BE2C (cell line): ENCODE results near the gene OTOL1.
"Not testable (repeated sequence)": the region's sequence is repeated elsewhere in the genome, so short reads cannot be mapped to it uniquely, and the experiment has no call there.

Experiments used
- DNase-seq: peaks from one replicate; pipeline ENCODE4 v3.0.0-alpha.2; 2020
- H3K27me3 ChIP-seq: fragments of 250-450 bp; sonication (Bioruptor Pico); 2 replicates; pipeline ENCODE4 v1.5.1; 2020; ENCODE audit warnings: mild to moderate bottlenecking
- H3K36me3 ChIP-seq: fragments of 250-450 bp; sonication (Bioruptor Pico); 2 replicates; pipeline ENCODE4 v1.5.1; 2020; ENCODE audit warnings: mild to moderate bottlenecking
- H3K4me1 ChIP-seq: fragments of 250-450 bp; sonication (Bioruptor Pico); 2 replicates; pipeline ENCODE4 v1.5.1; 2020
- H3K4me3 ChIP-seq: 2 replicates; pipeline ENCODE4 v1.5.1; 2011; ENCODE audit warnings: low read depth, low read length
- H3K9me3 ChIP-seq: fragments of 250-450 bp; sonication (Bioruptor Pico); 2 replicates; pipeline ENCODE4 v1.5.1; 2020
- TF ChIP-seq, protein P1 (sequence below): IDR thresholded peaks from 2 replicates; pipeline ENCODE4 v1.5.1; 2012; ENCODE audit warnings: mild to moderate bottlenecking, low read depth, low read length

Gene OTOL1

DNA sequence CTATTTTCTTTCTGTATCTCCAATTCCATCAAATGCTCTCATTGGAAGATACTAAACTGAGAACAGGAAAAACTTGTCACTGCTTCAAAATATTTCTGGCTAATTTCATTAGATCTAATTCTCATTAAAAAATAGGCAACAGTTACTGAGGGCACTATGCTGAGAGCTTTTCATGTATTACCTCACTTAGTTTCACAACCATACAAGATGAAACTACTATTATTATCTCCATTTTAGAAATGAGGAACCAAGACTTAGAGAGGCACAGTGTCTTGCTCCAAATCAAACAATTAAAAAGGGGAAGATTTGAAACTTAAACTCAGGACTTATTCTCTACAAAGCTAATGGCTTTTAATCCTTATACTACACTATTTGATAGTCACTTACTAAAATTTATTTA is 7.2 kb upstream of the OTOL1 start:
- no peaks in the 10 kb centered on the region for H3K4me1 ChIP-seq
- no peak overlapping the region for H3K4me3 ChIP-seq
- no peaks in the 10 kb centered on the region for H3K36me3 ChIP-seq
- TF ChIP-seq, protein P1, sequence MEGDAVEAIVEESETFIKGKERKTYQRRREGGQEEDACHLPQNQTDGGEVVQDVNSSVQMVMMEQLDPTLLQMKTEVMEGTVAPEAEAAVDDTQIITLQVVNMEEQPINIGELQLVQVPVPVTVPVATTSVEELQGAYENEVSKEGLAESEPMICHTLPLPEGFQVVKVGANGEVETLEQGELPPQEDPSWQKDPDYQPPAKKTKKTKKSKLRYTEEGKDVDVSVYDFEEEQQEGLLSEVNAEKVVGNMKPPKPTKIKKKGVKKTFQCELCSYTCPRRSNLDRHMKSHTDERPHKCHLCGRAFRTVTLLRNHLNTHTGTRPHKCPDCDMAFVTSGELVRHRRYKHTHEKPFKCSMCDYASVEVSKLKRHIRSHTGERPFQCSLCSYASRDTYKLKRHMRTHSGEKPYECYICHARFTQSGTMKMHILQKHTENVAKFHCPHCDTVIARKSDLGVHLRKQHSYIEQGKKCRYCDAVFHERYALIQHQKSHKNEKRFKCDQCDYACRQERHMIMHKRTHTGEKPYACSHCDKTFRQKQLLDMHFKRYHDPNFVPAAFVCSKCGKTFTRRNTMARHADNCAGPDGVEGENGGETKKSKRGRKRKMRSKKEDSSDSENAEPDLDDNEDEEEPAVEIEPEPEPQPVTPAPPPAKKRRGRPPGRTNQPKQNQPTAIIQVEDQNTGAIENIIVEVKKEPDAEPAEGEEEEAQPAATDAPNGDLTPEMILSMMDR: no peak
- no peaks in the 10 kb centered on the region for H3K9me3 ChIP-seq
- DNase-seq: no peak
- peaks cover 8% of the 10 kb centered on the region for H3K27me3 ChIP-seq

DNA sequence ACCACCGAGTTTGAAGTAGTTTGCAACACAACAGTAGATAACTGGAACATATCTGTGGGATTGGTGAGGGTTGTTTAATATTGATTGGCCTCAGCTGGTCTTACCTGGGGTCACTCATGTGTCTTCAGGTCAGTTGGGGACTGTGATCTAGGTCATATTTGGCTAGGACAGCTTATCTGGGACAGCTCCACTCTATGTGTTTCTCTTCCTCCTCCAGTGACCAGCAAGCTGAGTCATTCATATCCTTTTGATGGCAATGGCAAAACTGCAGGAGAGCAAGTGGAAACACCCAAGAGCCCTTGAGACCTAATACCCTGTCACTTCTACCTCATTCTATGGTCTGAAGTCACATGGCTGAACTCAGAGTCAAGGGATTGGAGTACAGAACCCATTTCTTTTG is 5.8 kb upstream of the OTOL1 start:
- H3K27me3 ChIP-seq, H3K36me3 ChIP-seq, H3K4me1 ChIP-seq, DNase-seq, H3K9me3 ChIP-seq, H3K4me3 ChIP-seq: not testable (repeated sequence)

DNA sequence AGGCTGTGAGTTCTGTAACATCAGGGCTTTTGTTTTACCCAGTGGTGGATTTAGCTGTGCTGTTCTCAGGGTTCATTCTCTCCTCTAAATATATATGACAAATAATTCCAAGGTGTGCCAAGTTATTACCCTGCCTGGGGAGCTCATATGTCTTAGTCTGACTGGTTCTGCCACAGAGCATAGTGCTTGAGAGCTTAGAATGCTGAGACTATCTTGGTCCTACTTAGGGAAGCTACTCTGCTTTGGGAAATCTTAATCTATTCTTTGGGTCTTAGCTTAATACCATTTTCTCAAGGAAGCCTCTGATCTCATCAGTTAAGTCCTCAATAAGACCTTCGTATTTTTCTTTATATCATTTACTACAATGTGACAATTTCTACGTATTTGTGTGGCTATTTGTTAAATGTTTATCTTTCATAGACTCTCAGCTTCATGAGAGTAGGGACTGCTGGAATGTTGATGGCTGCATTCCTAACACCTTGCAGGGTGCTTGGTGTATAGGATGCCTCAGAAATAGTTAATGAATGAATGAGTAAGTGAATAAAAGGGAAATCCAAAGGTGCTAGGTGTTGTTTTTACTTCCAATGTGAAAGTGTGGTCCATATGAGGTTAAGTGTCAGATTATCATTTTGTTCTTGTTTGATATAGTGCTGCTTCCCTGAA is 1.8 kb downstream of the OTOL1 start:
- no peaks in the 10 kb centered on the region for H3K9me3 ChIP-seq
- no peak overlapping the region for H3K4me3 ChIP-seq
- no peaks in the 10 kb centered on the region for H3K4me1 ChIP-seq
- no peaks in the 10 kb centered on the region for H3K27me3 ChIP-seq
- no peak for DNase-seq
- no peaks in the 10 kb centered on the region for H3K36me3 ChIP-seq
- TF ChIP-seq, protein P1: no peak

DNA sequence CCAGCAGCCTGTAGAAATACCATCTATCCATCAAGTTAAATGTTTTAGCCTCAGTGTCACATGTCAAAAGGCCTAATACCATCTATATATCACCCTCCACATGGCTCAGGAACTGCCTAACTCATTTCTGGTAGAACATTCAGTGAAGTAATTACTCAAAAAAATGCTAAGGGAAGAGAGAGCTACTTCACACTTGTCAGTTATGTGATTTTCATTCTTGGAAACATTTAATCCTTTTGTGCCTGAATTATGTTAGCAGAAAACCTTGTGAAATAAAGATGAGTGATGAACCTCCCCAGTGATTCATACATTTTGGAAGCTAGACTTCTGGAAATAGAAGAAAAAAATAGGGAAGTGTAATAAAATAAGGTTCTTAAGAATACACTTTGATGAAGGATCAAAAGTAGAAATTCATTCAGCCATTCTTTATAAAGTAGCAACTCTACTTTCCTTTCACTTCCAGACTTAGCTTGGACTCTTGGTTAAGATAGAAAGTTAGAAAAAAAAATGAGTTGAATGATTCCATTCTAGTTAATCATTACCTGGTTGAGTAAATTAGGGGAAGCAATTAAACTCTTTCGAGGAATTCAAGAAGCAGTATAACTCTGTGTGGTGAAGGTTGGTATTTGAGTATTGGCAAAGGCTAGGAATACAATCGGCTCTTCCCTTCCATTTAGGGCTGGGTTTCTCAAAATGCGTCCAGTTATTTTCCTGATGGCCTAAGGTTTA is 3.6 kb downstream of the OTOL1 start:
- H3K4me3 ChIP-seq: no peak overlapping the region
- H3K27me3 ChIP-seq: no peaks in the 10 kb centered on the region
- TF ChIP-seq, protein P1: no peak
- no peak for DNase-seq
- H3K36me3 ChIP-seq: no peaks in the 10 kb centered on the region
- H3K9me3 ChIP-seq: no peaks in the 10 kb centered on the region
- no peaks in the 10 kb centered on the region for H3K4me1 ChIP-seq

DNA sequence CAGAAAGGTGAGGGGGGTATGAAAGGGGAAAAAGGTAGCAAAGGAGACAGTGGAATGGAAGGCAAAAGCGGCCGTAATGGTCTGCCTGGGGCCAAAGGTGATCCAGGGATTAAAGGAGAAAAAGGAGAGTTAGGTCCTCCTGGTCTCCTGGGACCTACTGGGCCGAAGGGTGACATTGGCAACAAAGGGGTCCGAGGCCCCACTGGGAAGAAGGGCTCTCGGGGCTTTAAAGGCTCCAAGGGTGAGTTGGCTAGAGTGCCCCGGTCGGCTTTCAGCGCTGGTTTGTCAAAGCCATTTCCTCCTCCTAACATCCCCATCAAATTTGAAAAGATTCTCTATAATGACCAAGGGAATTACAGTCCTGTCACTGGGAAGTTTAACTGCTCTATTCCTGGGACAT is 6.7 kb downstream of the OTOL1 start:
- no peaks in the 10 kb centered on the region for H3K36me3 ChIP-seq
- no peaks in the 10 kb centered on the region for H3K4me1 ChIP-seq
- TF ChIP-seq, protein P1: no peak
- no peak for DNase-seq
- H3K9me3 ChIP-seq: no peaks in the 10 kb centered on the region
- H3K27me3 ChIP-seq: no peaks in the 10 kb centered on the region
- H3K4me3 ChIP-seq: no peak overlapping the region

DNA sequence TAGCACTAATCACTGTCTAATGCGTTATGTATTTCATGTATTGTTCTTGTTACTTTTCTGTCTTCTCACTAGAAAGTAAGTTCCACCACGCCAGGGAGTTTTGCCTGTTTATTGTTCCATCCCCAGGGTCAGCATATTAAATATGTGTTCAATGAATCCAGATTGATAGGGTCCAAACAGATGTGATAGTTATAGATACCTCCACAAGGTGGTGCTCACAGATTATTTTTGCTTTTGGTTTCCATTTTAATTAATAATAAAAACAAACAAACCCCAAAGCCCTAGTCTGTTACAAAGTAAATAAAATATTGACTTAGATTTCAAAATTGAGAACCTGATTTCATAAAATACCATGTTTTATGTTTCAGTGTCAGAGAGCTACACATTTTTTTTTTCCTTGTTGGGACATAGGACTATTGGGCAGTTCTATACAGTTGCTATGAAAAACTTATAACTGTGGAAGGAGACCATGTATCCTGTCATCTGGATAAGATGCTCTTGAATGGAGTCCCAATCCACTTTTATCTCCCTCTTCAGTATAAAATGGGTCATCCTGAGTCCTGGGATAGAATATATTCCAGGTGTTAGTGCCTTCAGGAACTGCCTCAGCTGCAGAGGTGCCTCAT is 12.4 kb downstream of the OTOL1 start:
- TF ChIP-seq, protein P1: peak; percentile 42
- no peaks in the 10 kb centered on the region for H3K27me3 ChIP-seq
- H3K4me3 ChIP-seq: no peak overlapping the region
- DNase-seq: no peak
- no peaks in the 10 kb centered on the region for H3K4me1 ChIP-seq
- no peaks in the 10 kb centered on the region for H3K36me3 ChIP-seq
- H3K9me3 ChIP-seq: no peaks in the 10 kb centered on the region
